Activated B cell treated with CpG ODN at 0.5 μM for 24 hours (primary cell): ENCODE measurements around the gene CMTM7. TPM values are rescaled to one million over a fixed set of nuclear protein-coding genes. Genes with fewer than 3 reads are reported as not detected.

Experiments
- ATAC-seq: fragments of 200-7000 bp; cut with Tn5 transposase; one replicate; pipeline ENCODE4 v1.10.0; 2021; ENCODE audit warnings: low read depth, mild to moderate bottlenecking, moderate library complexity
- CTCF ChIA-PET: fragments of 350-600 bp; sonication (Branson Sonifier 250); formaldehyde crosslinking; loops from one replicate; lab custom pipeline; 2021; ENCODE audit warnings: antibody characterized with exemption; lab: Charles Lee
- POLR2A ChIA-PET: fragments of 350-600 bp; sonication (Branson Sonifier 250); formaldehyde crosslinking; loops from one replicate; lab custom pipeline; 2021; ENCODE audit warnings: antibody characterized with exemption; lab: Charles Lee
- DNase-seq: peaks from one replicate; pipeline ENCODE4 v3.0.0; 2022
- H3K27ac Mint-ChIP-seq: one replicate; pipeline ENCODE4 v1.8.0; 2020; ENCODE audit warnings: mixed read lengths
- H3K27me3 Mint-ChIP-seq: one replicate; pipeline ENCODE4 v1.8.0; 2021; ENCODE audit warnings: mixed read lengths
- H3K36me3 Mint-ChIP-seq: one replicate; pipeline ENCODE4 v1.8.0; 2021; ENCODE audit warnings: low read depth, mixed read lengths
- H3K4me1 Mint-ChIP-seq: one replicate; pipeline ENCODE4 v1.8.0; 2021; ENCODE audit warnings: mixed read lengths
- H3K4me3 Mint-ChIP-seq: one replicate; pipeline ENCODE4 v1.8.0; 2020; ENCODE audit warnings: mild to moderate bottlenecking, mixed read lengths
- H3K9me3 Mint-ChIP-seq: one replicate; pipeline ENCODE4 v1.8.0; 2020; ENCODE audit warnings: mixed read lengths
- CTCF ChIP-seq: fragments of 200-600 bp; IDR thresholded peaks from one replicate; pipeline ENCODE4 v1.8.0; 2022; ENCODE audit warnings: antibody characterized with exemption, mild to moderate bottlenecking
- intact Hi-C: fragments of 100-400 bp; cut with micrococcal nuclease; formaldehyde crosslinking; loops from one replicate; pipeline ENCODE4 v1.15.1; 2024
- total RNA-seq: library from RNA; stranded (reverse); gene quantifications from 2 replicates; pipeline ENCODE4 v1.2.3, GENCODE V29; 2022

CMTM7 gene
- total RNA-seq, 1 donor from 2014 or later, result 82.1 TPM

DNA sequence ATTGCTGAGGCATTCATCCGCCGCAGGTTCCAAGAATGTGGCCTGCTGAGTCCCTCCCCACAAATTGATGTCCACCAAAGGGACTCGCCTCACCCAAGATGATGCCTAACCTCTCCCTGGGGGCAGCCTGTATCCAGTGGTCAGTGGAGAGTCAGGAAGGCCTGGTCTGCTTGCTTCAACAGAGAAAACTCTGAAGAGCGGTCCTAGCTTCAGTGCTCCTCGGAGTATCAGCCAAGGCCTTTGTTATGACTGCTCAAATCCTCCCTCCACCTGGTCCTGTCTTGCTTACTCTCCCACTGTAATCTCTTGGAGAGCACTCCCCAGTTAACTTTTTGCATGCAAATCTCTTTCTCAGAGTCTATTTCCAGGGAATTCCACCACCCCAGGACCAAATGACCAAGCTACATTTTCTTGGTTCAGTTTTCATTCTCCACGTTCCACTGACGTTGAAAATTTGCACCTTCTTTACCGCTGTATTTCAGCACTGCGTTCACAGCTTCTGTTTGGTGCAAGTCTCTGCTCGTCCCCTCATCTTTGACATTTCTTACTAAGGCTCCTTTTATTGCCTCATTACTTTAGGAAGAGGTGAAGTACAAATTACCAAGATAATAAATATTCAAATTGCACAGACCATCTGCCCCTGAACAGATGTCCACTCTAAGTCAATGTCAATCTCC lies 22.3 kb downstream of the CMTM7 start:
- TF ChIP-seq CTCF, result no peak
- POLR2A ChIA-PET, result interaction anchor here (0.9 to 1.7 kb wide), 12 partner anchors 9 to 54 kb away, joined by 3 to 9 read pairs (median 4); partner anchors contain the start of gene CMTM7
- H3K36me3 Mint-ChIP-seq, result peaks cover 10% of the 10 kb centered on the region
- ATAC-seq (no peak), DNase-seq (no peak)
- no peaks in the 10 kb centered on the region for H3K27me3 Mint-ChIP-seq
- no peaks in the 10 kb centered on the region for H3K9me3 Mint-ChIP-seq
- H3K4me1 Mint-ChIP-seq, result peaks cover 65% of the 10 kb centered on the region
- intact Hi-C loops, result no loop called here
- peak overlapping the region; percentile 77 for H3K27ac Mint-ChIP-seq
- CTCF ChIA-PET, result interaction anchor here (0.8 to 1.9 kb wide), 6 partner anchors 9 to 54 kb away, joined by 3 to 20 read pairs (median 4); no protein-coding TSS in a partner anchor
- H3K4me3 Mint-ChIP-seq, result peak overlapping the region; percentile 52

DNA sequence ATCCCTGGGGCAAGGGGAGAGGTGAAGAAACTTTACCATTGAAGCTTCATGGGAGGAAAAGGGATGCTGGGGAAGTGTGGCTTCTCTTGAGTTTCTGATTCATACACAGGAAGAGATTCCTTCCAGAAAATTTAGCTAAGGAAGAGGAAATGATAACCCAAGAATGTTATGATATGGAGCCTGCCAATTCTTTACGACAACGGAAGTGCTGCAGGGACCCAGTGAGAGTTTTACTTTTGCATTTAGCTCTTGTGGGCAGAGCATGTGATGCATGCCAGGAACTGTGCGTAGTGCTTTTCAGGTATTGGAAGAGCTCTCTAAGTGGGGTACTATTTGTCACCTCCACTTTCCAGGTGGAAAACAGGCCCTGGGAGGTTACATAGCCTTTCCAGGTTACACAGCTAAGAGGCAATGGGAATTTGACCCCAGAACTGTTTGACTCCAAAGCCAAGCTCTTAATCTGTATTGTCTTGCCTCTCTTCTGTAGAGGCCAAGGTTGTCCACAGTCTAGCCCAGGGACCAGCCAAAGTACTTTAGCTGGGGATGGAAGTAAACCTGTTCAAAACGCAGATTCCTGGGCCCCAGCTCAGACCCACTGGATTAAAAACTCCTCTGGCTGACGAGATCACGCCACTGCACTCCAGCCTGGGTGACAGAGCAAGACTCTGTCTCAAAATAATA lies 23.0 kb downstream of the CMTM7 start:
- ATAC-seq, result peak; percentile 84
- no peak for DNase-seq
- POLR2A ChIA-PET, result interaction anchor here (0.9 to 1.7 kb wide), 11 partner anchors 9 to 53 kb away, joined by 3 to 9 read pairs (median 4); partner anchors contain the start of gene CMTM7
- Mint-ChIP-seq H3K9me3 (no peaks in the 10 kb centered on the region), H3K4me3 (peak overlapping the region; percentile 52), H3K4me1 (peaks cover 66% of the 10 kb centered on the region), H3K36me3 (peaks cover 10% of the 10 kb centered on the region), H3K27ac (peak overlapping the region; percentile 77), H3K27me3 (no peaks in the 10 kb centered on the region)
- intact Hi-C loops, result no loop called here
- CTCF ChIA-PET, result interaction anchor here (0.6 to 1.9 kb wide), 8 partner anchors 10 to 53 kb away, joined by 3 to 20 read pairs (median 4); partner anchors contain the start of gene CMTM7
- no peak for TF ChIP-seq CTCF

GRCh38 chr3:32419742-32420125 lies 28.1 kb downstream of the CMTM7 start:
- ChIA-PET POLR2A (interaction anchor here (0.8 to 13.3 kb wide), 11 partner anchors 11 to 83 kb away, joined by 3 to 272 read pairs (median 5); partner anchors contain the start of genes CMTM6 and CMTM7), CTCF (interaction anchor here (1.0 to 2.2 kb wide), 6 partner anchors 9 to 51 kb away, joined by 3 to 20 read pairs (median 6); no protein-coding TSS in a partner anchor)
- Mint-ChIP-seq H3K36me3 (no peaks in the 10 kb centered on the region), H3K4me1 (peaks cover 91% of the 10 kb centered on the region), H3K4me3 (peak overlapping the region; percentile 76), H3K9me3 (no peaks in the 10 kb centered on the region), H3K27me3 (no peaks in the 10 kb centered on the region), H3K27ac (peak overlapping the region; percentile 88)
- TF ChIP-seq CTCF, result no peak
- intact Hi-C loops, result loop anchor here (1.0 kb wide), 7 partner anchors 9 to 48 kb away; no protein-coding TSS in a partner anchor
- DNase-seq (no peak), ATAC-seq (peak; percentile 4)

GRCh38 chr3:32420126-32421038 lies 28.7 kb downstream of the CMTM7 start:
- peak overlapping the region; percentile 88 for H3K27ac Mint-ChIP-seq
- ChIA-PET POLR2A (interaction anchor here (0.5 to 13.3 kb wide), 12 partner anchors 9 to 82 kb away, joined by 3 to 272 read pairs (median 5); partner anchors contain the start of genes CMTM6 and CMTM7), CTCF (interaction anchor here (0.6 to 2.2 kb wide), 10 partner anchors 9 to 50 kb away, joined by 3 to 20 read pairs (median 3); no protein-coding TSS in a partner anchor)
- peaks cover 91% of the 10 kb centered on the region for H3K4me1 Mint-ChIP-seq
- no peaks in the 10 kb centered on the region for H3K36me3 Mint-ChIP-seq
- H3K4me3 Mint-ChIP-seq, result peak overlapping the region; percentile 76
- peak; percentile 51 for DNase-seq
- intact Hi-C loops, result loop anchor here (1.0 kb wide), 7 partner anchors 8 to 47 kb away; no protein-coding TSS in a partner anchor
- no peaks in the 10 kb centered on the region for H3K27me3 Mint-ChIP-seq
- TF ChIP-seq CTCF, result no peak
- H3K9me3 Mint-ChIP-seq, result no peaks in the 10 kb centered on the region
- ATAC-seq, result peak; percentile 81
